ENCODE measurements around the gene HSD17B12.

Gene HSD17B12

GRCh38 chr11:43689167-43689566, 8.6 kb downstream of the HSD17B12 start:
- no peak for DNase-seq

DNA sequence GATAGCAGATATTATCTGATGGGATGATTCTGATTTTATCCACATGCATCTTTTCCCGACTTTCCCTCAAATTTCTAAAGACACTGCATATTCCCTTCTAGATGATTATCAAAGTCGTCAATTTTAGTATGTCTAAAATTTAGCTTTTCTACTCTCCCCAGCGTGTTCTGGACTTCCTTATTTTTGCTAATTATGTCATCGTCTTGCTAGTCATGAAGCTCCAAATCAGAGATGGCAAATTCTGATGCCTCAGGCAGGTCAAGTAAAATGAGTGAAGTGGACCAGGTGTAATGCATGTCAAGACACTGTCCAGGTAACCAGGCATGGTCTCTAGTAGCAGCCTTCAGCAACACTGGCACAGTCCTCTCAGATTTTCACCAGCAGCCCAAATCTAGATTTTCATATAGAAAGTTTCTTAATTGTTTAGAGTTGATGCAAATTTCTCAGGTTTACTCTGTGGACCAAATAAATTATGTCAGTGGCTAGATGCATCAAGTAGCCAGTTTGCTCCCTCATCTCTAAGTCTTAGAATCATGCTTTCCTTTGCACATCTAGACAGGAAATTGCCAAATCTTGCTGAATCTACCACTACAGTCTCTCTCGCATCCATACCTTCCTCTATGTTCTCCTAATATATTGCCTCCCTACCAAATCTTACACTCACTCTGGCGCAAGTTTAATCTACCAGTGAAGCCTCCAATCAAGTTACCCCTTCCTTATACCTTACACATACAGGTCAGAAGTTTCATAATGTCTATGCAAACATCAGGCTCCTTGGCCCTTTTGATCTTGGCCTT, 10.6 kb downstream of the HSD17B12 start:
- DNase-seq, result no peak

- no peak for DNase-seq
Measured at GRCh38 chr11:43691806-43692205, 11.3 kb downstream of the HSD17B12 start.

- no peak for DNase-seq
Measured at GRCh38 chr11:43693069-43693468, 12.5 kb downstream of the HSD17B12 start.

- DNase-seq, result no peak
Measured at GRCh38 chr11:43693731-43694130, 13.2 kb downstream of the HSD17B12 start.

DNA sequence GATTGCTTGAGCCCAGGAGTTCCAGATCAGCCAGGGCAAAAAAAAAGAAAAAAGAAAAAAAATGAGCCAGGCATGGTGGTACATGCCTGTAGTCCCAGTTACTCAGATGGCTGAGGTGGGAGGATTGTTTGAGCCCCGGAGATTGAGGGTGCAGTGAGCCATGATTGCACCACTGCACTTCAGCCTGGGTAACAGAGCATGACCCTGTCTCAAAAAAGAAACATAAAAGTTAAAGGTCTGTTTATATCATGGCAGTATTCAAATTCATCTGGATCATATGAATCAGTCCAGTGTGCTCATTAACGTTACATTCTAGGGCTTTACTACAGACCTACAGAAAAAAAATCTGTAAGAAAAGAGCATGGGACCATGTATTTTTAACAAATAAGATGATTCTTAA, 13.9 kb downstream of the HSD17B12 start:
- no peak for DNase-seq

- DNase-seq, result no peak
Measured at GRCh38 chr11:43697679-43698078, 17.1 kb downstream of the HSD17B12 start.

DNA sequence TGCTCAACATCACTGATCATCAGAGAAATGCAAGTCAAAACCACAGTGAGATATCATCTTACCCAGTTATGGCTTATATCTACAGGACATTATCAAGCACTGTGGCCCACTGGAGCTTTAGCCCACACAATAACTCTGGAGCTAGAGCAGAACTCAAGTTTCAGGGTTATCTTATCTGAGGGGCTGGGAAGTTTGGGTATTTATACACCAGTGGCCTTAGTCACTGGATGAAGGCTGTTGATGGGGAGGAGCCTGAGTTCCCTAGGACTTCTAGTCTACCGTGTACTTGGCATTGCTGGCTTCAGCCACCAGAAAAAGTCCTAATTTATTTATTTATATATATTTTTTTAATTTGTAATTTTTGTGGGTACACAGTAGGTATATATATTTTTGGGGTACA, 19.3 kb downstream of the HSD17B12 start:
- no peak for DNase-seq

DNA sequence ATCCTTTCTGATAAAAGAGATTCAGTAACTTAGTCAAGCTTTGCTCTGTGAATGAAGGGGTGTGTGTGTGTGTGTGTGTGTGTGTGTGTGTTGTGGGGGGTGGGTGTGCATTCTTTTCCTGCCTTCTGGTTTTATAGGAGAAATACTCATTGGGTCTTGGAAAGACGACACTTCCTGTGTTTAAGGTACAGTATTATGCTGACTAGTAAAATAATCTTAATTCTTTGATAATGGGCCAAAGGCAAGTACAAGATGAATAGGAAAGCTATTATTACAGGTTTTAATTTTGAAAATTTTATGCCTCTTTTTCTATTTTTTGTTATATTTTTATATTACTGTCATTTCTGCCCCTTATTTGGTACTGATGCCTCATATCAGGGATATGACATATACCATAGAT, 26.1 kb downstream of the HSD17B12 start:
- no peak for DNase-seq

DNA sequence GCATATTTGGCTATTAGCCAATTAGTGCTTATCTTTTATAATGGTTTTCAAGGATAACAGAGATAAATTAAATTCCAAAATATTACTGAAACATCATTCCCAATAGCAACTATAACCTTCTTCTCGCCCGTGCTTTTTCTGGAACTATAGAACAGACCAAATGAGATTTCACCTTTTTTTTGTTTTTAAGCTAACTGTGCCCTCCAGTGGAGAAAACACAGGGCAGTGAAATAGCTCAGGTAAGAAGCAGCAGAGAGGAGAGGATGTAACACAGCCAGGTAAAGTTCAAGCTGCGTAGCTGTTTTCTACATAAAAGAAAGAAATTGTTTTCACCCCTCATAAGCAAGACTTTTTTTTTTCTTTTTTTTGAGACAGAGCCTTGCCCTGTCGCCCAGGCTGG, 28.2 kb downstream of the HSD17B12 start:
- no peak for DNase-seq

DNA sequence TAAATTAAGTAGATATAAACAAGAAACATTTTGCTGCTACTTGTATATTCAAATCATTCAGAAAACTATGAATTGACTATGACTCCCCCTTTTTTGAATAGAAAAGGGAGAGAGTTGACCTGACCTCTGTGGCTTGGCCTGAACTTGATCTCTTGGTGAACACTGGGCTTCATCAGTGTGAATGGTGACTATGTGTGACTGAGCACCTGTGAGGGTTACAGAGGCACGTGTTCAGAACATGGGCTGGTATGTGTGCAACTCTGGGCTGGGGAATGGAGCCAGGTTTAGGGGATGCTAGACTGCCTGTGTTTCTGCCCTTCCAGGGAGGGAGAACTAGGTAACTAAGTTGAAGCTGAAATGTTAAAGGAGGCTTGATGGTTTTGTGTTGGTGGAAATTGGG, 29.2 kb downstream of the HSD17B12 start:
- no peak for DNase-seq

- no peak for DNase-seq
Measured at GRCh38 chr11:43712676-43713075, 32.1 kb downstream of the HSD17B12 start.

GRCh38 chr11:43718373-43718772, 37.8 kb downstream of the HSD17B12 start:
- DNase-seq, result no peak

DNA sequence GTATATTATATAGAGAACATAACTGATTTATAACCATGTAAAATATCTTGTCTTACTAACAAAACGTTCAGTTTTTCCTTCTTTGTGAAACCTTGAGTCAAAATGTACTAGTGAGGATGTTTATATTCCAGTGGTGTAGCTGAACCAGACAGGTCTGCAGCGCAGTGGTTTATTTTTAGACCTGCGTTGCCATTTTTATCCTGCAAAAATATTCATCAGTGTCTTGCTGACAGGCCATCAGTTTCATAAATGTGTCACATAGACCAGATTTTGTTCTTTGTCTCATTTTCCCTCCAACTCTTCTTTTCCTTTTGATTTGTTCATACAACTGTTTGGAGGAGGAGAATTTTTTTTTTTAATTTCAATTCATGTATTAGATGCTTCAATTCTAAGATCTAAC, 43.1 kb downstream of the HSD17B12 start:
- no peak for DNase-seq

DNA sequence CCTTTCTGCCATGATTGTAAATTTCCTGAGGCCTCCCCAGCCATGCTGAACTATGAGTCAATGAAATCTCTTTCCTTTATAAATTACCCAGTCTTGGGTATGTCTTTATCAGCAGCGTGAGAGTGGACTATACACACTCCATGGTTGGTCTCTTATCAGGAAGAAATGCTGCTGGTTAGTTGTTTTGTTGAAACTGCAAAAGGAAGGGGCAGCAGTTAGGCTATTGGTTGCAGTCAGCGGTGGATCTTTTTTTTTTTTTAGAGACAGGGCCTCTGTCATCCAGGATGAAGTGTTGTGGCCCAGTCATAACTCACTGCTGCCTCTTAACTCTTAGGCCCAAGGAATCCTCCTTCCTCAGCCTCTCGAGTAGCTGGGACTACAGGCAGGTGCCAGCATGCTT, 51.7 kb downstream of the HSD17B12 start:
- DNase-seq, result no peak

GRCh38 chr11:43734256-43734655, 53.7 kb downstream of the HSD17B12 start:
- no peak for DNase-seq

DNA sequence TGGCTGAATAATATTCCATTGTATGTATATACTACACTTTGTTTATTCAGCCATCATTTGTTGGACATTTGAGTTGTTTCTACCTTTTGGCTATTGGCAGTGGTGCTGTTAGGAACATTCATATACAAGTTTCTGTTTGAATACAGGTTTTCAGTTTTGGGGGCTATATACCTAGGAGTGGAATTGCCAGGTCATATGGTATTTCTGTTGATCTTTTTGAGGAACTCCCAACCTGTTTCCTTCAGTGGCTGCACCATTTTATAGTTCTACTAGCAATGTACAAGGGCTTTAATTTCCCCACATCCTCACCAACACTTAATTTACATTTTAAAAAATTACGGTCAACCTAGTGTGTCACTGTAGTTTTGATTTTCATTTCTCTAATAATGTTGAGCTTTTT, 54.6 kb downstream of the HSD17B12 start:
- DNase-seq, result no peak

DNA sequence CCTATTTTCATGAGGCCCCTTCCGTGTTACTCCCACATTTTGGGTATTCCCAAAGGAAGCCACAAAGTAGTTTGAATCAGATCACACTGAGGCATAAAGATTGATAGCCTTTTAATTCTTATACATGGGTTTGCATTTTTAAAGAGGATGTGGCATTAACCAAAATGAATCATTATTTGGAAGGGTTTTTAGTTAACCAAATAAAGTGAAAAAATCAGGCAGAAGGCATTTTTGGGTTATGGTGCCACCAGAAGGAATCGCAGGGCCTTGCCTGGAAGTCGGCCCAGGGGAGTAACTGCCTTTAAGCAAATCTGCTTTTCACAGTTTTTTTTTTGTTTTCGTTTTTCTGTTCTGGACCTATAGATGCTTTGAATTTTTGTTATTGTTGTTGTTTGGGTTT, 55.4 kb downstream of the HSD17B12 start:
- no peak for DNase-seq

GRCh38 chr11:43736502-43737200, 56.1 kb downstream of the HSD17B12 start:
- no peak for DNase-seq

- DNase-seq, result no peak
Measured at GRCh38 chr11:43737201-43737590, 56.7 kb downstream of the HSD17B12 start.

- no peak for DNase-seq
Measured at GRCh38 chr11:43738600-43739409, 58.3 kb downstream of the HSD17B12 start.

- no peak for DNase-seq
Measured at GRCh38 chr11:43746670-43747069, 66.1 kb downstream of the HSD17B12 start.

DNA sequence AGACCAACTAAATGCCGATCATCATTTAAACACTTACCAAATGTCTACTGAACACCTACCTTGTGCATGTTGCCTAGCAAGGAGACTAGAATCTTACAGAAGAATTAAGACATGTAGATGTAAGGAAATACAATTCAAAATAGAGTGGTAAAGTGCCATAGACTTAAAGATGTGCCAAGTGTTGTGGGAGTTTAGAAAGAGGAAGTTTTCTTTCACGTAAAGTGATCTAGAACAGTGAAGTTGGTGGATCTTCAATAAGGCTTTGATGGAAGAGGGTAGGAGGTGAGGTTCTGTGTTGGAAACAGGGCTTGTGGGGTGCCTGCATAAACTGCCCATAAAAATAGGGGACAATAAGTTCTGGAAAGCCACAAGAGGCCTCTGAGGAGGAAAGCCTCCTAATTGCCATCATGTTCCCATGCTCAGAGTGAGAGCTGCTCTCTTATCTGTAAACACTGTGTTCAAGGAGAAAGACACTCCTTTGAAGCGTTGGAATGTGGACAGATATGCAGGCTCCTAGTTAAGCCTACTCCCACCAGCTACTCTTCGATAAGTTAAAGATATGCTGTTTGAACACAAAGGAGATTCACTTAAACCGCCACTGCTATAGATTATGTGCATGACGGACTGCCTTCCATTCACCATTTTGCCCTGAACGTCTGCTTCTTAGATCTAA, 66.7 kb downstream of the HSD17B12 start:
- no peak for DNase-seq
